HEK293T (cell line): ENCODE measurements around the gene BMP8A.
"Not testable (repeated sequence)": the region's sequence is repeated elsewhere in the genome, so short reads cannot be mapped to it uniquely, and the experiment has no call there.

Experiments
- CTCF ChIA-PET: fragments of 350-600 bp; formaldehyde crosslinking; extraction: SDS; loops from one replicate; lab custom pipeline; 2021; ENCODE audit warnings: antibody characterized with exemption, inconsistent platforms; lab: Yijun Ruan, JAX
- POLR2A ChIA-PET: fragments of 350-600 bp; formaldehyde crosslinking; extraction: SDS; loops from one replicate; lab custom pipeline; 2020; ENCODE audit warnings: antibody characterized with exemption, inconsistent platforms; lab: Yijun Ruan, JAX
- DNase-seq: peaks from one replicate; pipeline ENCODE4 v3.0.0; 2012; ENCODE audit warnings: mixed read lengths; ENCODE audit errors: extremely low spot score
- ARNT ChIP-seq: fragments of 450-650 bp; IDR thresholded peaks from 2 replicates; pipeline ENCODE4 v1.6.1; 2017; ENCODE audit warnings: mild to moderate bottlenecking
- BHLHE40 ChIP-seq: fragments of 450-650 bp; IDR thresholded peaks from 2 replicates; pipeline ENCODE4 v1.6.1; 2016; ENCODE audit warnings: mild to moderate bottlenecking, moderate library complexity, borderline replicate concordance
- CTBP1 ChIP-seq: fragments of 450-650 bp; IDR thresholded peaks from 2 replicates; pipeline ENCODE4 v1.6.1; 2016; ENCODE audit warnings: borderline replicate concordance
- ELF4 ChIP-seq: fragments of 450-650 bp; IDR thresholded peaks from 2 replicates; pipeline ENCODE4 v1.6.1; 2017; ENCODE audit warnings: antibody characterized with exemption
- FOXA1 ChIP-seq: fragments of 450-650 bp; IDR thresholded peaks from 2 replicates; pipeline ENCODE4 v1.6.1; 2016; ENCODE audit warnings: mild to moderate bottlenecking
- FOXK2 ChIP-seq: fragments of 450-650 bp; IDR thresholded peaks from 2 replicates; pipeline ENCODE4 v1.6.1; 2016; ENCODE audit warnings: mild to moderate bottlenecking
- FOXM1 ChIP-seq: fragments of 450-650 bp; IDR thresholded peaks from 2 replicates; pipeline ENCODE4 v1.6.1; 2017; ENCODE audit warnings: mild to moderate bottlenecking, borderline replicate concordance
- HDGF ChIP-seq: fragments of 450-650 bp; IDR thresholded peaks from 2 replicates; pipeline ENCODE4 v1.6.1; 2017; ENCODE audit warnings: antibody characterized with exemption, borderline replicate concordance
- L3MBTL2 ChIP-seq: fragments of 450-650 bp; conservative IDR thresholded peaks from 2 replicates; pipeline ENCODE4 v1.6.1; 2016; ENCODE audit warnings: mild to moderate bottlenecking
- LEF1 ChIP-seq: fragments of 450-650 bp; IDR thresholded peaks from 2 replicates; pipeline ENCODE4 v1.6.1; 2017; ENCODE audit warnings: mild to moderate bottlenecking, borderline replicate concordance
- NFRKB ChIP-seq: fragments of 450-650 bp; IDR thresholded peaks from 2 replicates; pipeline ENCODE4 v1.6.1; 2016; ENCODE audit warnings: mild to moderate bottlenecking, moderate library complexity
- SP1 ChIP-seq: fragments of 450-650 bp; IDR thresholded peaks from 2 replicates; pipeline ENCODE4 v1.6.1; 2017
- SUZ12 ChIP-seq: fragments of 450-650 bp; IDR thresholded peaks from 2 replicates; pipeline ENCODE4 v1.6.1; 2016; ENCODE audit warnings: mild to moderate bottlenecking
- TARDBP ChIP-seq: fragments of 450-650 bp; IDR thresholded peaks from 2 replicates; pipeline ENCODE4 v1.6.1; 2016
- ZNF384 ChIP-seq: fragments of 450-650 bp; IDR thresholded peaks from 2 replicates; pipeline ENCODE4 v1.6.1; 2016
- TF ChIP-seq, protein P1 (sequence below): fragments of 450-650 bp; IDR thresholded peaks from 2 replicates; pipeline ENCODE4 v1.6.1; 2016

BMP8A gene

DNA sequence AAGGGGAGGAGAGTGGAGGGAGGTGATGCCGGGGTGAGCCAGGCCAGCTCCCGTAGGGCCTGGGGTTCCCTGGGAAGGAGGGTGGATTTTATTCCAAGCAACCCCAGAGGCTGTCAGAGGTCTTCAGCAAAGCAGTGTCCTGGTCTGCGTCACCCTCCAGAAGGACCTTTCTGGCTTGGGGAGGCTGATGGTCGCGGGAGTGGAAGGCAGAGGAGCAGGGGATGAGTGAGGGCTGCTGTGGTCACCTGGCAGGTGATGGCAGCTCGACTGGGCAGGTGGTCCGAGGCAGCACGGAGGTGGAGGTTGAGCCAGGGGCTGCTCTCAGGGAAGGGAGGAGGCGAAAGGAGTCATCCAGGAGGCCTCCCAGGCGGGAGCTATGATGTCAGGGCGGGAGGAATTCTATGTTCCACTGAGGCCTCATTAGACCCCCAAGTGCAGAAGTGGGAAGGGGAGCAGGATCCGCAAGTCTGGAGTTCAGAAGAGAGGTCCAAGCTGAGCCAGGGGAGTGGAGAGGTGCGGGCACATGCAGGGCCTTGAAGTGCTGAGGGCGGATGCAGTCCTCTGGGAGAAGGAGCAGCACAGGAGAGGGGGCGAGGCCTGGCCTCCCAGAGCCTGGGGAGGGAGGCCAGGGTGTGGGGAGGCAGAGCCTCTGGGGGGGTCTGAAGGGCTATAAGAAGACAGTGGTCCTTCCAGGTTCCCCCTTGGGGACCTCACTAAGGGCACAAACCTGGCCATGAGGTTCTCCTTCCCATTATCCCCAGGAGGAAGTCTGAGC is 33.3 kb downstream of the BMP8A start:
- DNase-seq: no peak
- ChIA-PET CTCF (interaction anchor here (2.1 kb wide), 1 partner anchor 14 kb away, joined by 8 read pairs; no protein-coding TSS in a partner anchor), POLR2A (no interaction called here)
- TF ChIP-seq L3MBTL2: no peak
- TF ChIP-seq FOXA1: no peak
- no peak for TF ChIP-seq NFRKB
- TF ChIP-seq BHLHE40: no peak
- TF ChIP-seq LEF1: no peak
- no peak for TF ChIP-seq ELF4
- TF ChIP-seq FOXK2: no peak
- TF ChIP-seq, protein P1, sequence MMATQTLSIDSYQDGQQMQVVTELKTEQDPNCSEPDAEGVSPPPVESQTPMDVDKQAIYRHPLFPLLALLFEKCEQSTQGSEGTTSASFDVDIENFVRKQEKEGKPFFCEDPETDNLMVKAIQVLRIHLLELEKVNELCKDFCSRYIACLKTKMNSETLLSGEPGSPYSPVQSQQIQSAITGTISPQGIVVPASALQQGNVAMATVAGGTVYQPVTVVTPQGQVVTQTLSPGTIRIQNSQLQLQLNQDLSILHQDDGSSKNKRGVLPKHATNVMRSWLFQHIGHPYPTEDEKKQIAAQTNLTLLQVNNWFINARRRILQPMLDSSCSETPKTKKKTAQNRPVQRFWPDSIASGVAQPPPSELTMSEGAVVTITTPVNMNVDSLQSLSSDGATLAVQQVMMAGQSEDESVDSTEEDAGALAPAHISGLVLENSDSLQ: no peak
- no peak for TF ChIP-seq ZNF384
- no peak for TF ChIP-seq SP1
- no peak for TF ChIP-seq SUZ12
- TF ChIP-seq ARNT: no peak
- no peak for TF ChIP-seq TARDBP
- no peak for TF ChIP-seq CTBP1
- TF ChIP-seq FOXM1: no peak
- TF ChIP-seq HDGF: no peak

DNA sequence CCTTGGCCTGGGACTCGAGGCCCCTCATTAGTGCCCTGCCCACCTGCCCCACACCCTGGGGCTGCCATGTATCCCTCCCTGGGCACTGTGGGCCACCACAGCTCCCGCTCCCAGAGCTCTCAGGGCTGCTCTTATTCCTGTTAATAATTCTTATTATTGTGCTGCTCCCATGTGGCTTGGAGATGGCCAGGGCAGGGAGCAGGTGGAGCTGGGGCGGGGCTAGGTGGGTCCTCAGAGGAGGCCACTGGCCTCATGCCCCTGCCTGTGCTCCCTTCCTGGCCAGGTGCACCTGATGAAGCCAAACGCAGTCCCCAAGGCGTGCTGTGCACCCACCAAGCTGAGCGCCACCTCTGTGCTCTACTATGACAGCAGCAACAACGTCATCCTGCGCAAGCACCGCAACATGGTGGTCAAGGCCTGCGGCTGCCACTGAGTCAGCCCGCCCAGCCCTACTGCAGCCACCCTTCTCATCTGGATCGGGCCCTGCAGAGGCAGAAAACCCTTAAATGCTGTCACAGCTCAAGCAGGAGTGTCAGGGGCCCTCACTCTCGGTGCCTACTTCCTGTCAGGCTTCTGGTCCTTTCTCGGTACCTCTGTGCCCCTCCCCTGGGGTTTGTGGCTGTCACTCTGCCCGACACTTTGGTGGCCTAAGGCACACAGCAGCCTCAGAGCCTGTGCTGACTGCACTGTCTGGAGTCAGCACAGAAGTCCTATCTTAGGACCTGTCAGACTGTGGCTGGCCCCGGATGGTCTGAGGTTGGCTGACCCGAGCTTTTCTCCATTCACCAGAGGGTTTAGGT is 34.1 kb downstream of the BMP8A start:
- no peak for DNase-seq
- no peak for TF ChIP-seq SUZ12
- no peak for TF ChIP-seq SP1
- TF ChIP-seq L3MBTL2: no peak
- no peak for TF ChIP-seq HDGF
- TF ChIP-seq ELF4: no peak
- TF ChIP-seq TARDBP: no peak
- no peak for TF ChIP-seq LEF1
- no peak for TF ChIP-seq FOXK2
- TF ChIP-seq, protein P1: no peak
- no peak for TF ChIP-seq FOXA1
- TF ChIP-seq ZNF384: no peak
- TF ChIP-seq BHLHE40: no peak
- ChIA-PET POLR2A (no interaction called here), CTCF (interaction anchor here (2.1 kb wide), 1 partner anchor 14 kb away, joined by 8 read pairs; no protein-coding TSS in a partner anchor)

DNA sequence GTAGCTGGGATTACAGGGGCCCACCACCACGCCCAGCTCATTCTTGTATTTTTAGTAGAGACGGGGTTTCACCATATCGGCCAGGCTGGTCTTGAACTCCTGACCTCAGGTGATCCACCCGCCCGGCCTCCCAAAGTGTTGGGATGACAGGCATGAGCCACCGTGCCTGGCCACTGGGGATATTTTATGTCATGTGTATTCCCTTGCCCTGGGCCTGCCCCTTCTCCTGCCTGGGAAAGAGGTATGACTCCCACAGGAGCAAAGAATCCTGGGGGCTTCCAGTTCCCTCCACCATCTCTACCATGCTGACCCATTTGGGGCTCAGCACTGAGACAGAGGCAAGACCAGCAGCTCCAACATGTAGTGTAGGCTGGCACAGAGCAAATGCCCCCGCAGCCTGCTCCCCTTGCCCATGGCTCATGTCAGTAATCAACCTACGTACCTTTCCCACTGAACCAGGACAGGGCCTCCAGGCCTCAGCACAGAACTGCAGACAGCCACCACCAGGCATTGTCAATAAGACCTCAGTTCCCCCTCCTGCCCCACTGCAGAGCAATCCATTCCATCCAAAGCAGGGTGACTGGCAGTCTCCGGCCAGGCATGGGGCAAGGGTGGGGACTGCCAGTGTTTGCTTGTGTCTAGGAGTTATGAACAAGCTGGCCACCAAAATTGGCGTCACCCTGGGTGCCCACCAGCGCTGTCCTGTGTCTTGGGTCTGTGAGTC is 35.2 kb downstream of the BMP8A start:
- ChIA-PET POLR2A (no interaction called here), CTCF (interaction anchor here (2.1 kb wide), 1 partner anchor 12 kb away, joined by 8 read pairs; no protein-coding TSS in a partner anchor)
- DNase-seq: no peak

DNA sequence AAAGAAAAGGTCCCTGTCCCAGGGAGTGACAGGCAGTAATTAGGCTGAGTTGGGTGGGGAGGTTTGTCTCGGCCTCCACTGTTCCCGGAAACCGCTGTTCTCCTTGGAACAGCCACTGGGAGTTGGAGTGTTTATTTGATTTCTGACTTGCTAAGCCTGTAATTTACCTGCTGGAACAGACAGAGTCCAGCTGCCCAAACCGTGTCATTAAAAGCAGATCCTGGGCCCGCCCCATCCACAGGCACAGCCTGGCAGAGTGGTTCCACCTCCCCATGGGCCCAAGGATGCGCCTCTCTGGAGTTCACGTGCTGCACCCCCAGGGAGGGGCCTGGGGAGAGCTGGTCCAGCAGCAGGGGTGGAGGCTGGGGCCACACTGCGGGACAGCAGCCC is 35.7 kb downstream of the BMP8A start:
- CTCF ChIA-PET, DNase-seq: not testable (repeated sequence)
- POLR2A ChIA-PET: interaction anchor here (0.6 kb wide), 1 partner anchor 925 kb away, joined by 3 read pairs; no protein-coding TSS in a partner anchor

More for the DNA sequence above, 35.2 kb downstream of the BMP8A start:
- TF ChIP-seq FOXA1 (no peak), CTBP1 (no peak), HDGF (no peak), FOXM1 (no peak), SP1 (no peak), L3MBTL2 (no peak), LEF1 (no peak), NFRKB (no peak), ZNF384 (no peak), ELF4 (no peak), BHLHE40 (no peak)

DNA sequence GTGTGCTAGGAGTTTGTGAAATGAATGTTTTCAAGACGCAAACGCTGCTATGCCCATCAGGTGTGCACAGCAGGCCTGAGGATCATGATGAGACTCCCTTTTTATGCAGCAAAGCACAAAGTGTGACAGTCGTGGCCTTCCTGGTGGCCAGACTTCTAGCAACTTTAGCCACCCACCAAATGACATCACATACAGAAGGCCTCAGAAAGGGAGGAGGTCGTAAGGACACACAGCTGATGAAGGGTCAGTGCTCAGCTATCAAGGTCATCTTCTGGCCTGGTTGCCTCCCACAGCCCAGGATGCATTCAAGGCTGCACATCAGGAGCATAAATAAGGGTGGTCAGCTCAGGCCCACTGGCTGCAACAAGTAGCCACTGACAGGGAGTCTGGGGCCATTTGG is 36.6 kb downstream of the BMP8A start:
- DNase-seq: no peak
- ChIA-PET CTCF (no interaction called here), POLR2A (interaction anchor here (0.6 kb wide), 1 partner anchor 924 kb away, joined by 3 read pairs; no protein-coding TSS in a partner anchor)
- no peak for TF ChIP-seq ELF4

DNA sequence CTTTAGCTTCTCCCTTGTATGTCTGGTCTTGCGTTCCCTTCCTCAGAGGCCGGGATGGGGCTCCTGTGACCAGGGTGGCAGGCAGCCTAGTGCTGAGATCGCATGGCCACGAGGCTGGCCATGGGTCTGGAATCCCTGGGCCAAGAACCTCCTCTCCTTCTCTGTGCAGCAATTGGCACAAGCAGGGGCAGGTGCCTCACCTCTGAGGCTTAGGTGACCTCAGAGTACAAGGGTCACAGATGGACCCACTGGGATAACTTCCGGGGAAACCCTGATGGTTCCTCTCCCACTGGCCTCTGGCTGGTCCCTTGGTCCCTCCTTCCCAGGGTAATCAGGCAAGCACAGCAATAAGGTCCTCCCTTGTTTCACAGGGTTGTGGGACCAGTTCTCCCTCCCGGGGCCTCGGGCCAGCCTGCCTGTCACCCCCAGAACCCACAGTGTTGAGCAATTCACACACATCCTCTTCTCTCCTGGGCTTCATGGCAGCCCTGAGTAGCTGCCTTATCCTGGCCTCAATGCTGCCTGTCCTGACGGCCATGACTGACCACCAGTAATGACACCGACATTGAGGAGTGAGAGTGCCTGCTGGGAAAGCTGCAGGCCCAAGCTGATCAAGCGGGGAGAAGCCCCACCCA is 38.6 kb downstream of the BMP8A start:
- TF ChIP-seq TARDBP: no peak
- no peak for TF ChIP-seq ZNF384
- TF ChIP-seq BHLHE40: no peak
- TF ChIP-seq, protein P1: no peak
- no peak for TF ChIP-seq LEF1
- TF ChIP-seq CTBP1: no peak
- no peak for TF ChIP-seq FOXM1
- no peak for TF ChIP-seq L3MBTL2
- no peak for TF ChIP-seq ELF4
- no peak for TF ChIP-seq SP1
- TF ChIP-seq NFRKB: no peak
- TF ChIP-seq HDGF: no peak
- TF ChIP-seq FOXA1: no peak
- TF ChIP-seq SUZ12: no peak
- DNase-seq: no peak
- ChIA-PET CTCF (interaction anchor here (0.8 to 1.1 kb wide), 2 partner anchors 9 kb away, joined by 4 to 5 read pairs; no protein-coding TSS in a partner anchor), POLR2A (interaction anchor here (0.6 kb wide), 1 partner anchor 23 kb away, joined by 3 read pairs; no protein-coding TSS in a partner anchor)
